IPS-20b (cell line): Measurements from ENCODE around the gene IGBP1.
"Not testable (repeated sequence)": the region's sequence is repeated elsewhere in the genome, so short reads cannot be mapped to it uniquely, and the experiment has no call there.

Experiments used
- H3K27ac ChIP-seq: one replicate; pipeline ENCODE4 v1.5.1; 2013; ENCODE audit warnings: low read length
- H3K27me3 ChIP-seq: 2 replicates; pipeline ENCODE4 v1.6.1; 2013; ENCODE audit warnings: mild to moderate bottlenecking, low read length, inconsistent platforms; ENCODE audit not compliant: insufficient read depth
- H3K36me3 ChIP-seq: 2 replicates; pipeline ENCODE4 v1.6.1; 2013; ENCODE audit warnings: low read depth, mild to moderate bottlenecking, inconsistent platforms, low read length, moderate library complexity; ENCODE audit not compliant: insufficient read depth
- H3K4me1 ChIP-seq: 2 replicates; pipeline ENCODE4 v1.6.1; 2013; ENCODE audit warnings: mild to moderate bottlenecking, control low read depth, inconsistent platforms, low read length, moderate library complexity; ENCODE audit not compliant: insufficient read depth
- H3K4me3 ChIP-seq: 2 replicates; pipeline ENCODE4 v1.5.1; 2013; ENCODE audit warnings: mild to moderate bottlenecking, low read length, inconsistent platforms
- H3K9ac ChIP-seq: 2 replicates; pipeline ENCODE4 v1.6.1; 2013; ENCODE audit warnings: low read depth, mild to moderate bottlenecking, inconsistent platforms, low read length, moderate library complexity
- H3K9me3 ChIP-seq: 2 replicates; pipeline ENCODE4 v1.6.1; 2013; ENCODE audit warnings: mild to moderate bottlenecking, low read depth, low read length, inconsistent platforms; ENCODE audit not compliant: insufficient read depth

The IGBP1 gene

DNA sequence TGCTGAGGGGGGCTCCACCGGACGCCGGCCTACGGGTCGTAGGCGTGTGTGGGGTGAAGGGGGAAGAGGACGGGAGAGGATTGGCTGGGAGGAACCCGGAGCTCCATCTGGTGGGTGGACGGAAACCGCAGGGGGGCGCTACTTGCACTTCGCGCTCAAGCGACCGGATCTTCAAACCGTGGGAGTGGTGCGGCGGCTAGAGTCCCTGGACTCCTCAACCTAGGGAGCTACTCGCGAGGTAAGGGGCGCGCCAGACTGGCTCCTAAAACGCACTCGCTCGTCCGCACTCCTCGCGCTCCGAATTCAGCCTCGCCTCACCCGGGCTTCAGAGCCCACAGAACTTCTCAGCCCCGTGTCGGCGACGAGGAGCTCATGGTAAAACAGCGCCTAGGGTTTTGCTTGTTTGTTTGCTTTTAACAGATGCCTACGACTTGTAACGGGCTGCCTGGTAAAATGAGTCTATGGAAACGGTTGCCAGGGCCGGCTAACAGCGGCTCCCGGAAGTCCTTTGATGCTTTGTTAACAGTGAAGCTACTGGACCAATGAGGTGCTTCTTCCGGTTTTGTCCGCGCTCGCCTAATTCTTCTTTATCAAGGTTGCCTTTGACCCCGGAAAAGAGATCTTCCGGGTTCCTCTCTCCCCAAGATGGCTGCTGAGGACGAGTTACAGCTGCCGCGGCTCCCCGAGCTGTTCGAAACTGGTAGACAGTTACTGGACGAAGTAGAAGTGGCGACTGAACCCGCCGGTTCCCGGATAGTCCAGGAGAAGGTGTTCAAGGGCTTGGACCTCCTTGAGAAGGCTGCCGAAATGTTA, at the start of gene IGBP1:
IGBP1 (plus strand) TSS at position 145 of the 813 bp plus-strand sequence; CDS start at position 646, 501 bp downstream.
- peak within 1 kb of the TSS; percentile 83 for H3K27ac ChIP-seq
- peaks cover 14% of the 10 kb centered on the region for H3K4me1 ChIP-seq
- no peaks in the 10 kb centered on the region for H3K27me3 ChIP-seq
- H3K9me3 ChIP-seq = no peaks in the 10 kb centered on the region
- peak within 1 kb of the TSS; percentile 99 for H3K4me3 ChIP-seq
- H3K36me3 ChIP-seq = peaks cover 23% of the 10 kb centered on the region
- H3K9ac ChIP-seq = peak within 1 kb of the TSS; percentile 93

DNA sequence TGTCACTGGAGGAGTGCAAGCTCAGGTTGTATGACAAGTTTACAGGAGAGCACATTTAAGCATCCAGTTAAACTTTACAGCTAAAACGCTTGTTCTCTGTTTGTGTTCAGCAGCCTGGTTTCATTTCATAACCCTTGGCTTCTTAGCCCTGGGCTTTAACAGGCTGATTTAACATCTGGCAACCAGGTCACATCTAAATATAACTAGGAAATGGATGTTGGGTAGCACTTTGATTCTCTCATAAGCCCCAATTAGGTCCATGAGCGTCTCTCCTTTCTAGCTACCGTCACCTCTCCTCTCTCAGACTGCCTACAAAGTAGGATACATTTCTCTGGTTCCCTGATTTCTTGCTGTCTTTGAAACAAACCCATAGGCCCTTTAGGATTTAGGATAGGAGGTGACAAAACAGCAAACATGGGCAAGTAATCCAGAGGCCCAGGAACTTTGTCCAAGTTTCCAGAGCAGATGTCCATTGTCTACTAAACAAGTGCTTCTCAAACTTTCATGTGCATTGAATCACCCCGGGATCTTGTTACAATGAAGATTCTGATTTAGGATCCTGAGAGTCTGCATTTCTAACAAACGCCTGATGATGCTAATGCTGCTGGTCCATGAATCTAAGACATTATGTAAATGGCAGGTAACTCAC, 48.5 kb upstream of the IGBP1 start:
- Histone ChIP-seq H3K4me1 (no peaks in the 10 kb centered on the region), H3K4me3 (no peak overlapping the region), H3K36me3 (no peaks in the 10 kb centered on the region), H3K27me3 (no peaks in the 10 kb centered on the region), H3K9me3 (no peaks in the 10 kb centered on the region), H3K27ac (no peak overlapping the region), H3K9ac (no peak overlapping the region)

DNA sequence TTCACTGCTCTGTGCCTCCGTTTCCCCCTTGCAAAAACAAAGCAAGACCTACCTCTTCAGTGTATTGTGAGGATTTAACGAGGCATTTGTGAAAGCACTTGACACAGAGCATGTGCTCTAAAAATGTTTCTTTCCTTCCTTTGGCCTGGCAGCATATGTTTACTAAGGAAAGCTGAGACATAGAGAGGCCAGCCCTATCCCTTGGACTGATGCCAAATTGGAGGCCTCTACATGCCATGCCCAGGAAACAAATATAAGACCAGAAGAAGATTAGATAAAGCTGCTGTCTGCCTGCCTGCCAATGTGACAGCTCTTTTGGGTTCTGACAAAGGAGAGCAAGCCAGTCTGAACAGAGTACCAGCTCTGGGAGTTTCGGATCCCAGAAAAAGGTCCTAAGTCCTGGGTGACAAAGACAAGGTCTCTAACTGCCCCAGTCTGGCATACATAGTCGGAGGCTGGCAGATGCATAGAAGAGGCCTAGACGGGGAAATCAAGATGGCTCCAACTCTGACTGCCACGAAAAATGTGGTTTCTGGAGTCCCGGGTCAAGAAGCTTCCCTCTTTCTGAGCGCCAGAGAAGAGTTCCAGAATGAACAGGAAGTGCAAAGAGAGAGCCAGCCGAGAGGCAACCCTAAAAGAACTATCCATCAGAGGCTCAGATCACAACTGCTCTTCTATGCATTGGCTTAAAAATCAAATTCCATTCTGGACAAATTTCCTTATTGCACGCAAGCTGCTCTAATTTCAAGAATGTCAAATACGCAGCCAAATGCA, 45.2 kb upstream of the IGBP1 start:
- no peaks in the 10 kb centered on the region for H3K9me3 ChIP-seq
- H3K4me3 ChIP-seq = no peak overlapping the region
- H3K4me1 ChIP-seq = no peaks in the 10 kb centered on the region
- H3K27me3 ChIP-seq = no peaks in the 10 kb centered on the region
- no peak overlapping the region for H3K9ac ChIP-seq
- H3K27ac ChIP-seq = no peak overlapping the region
- no peaks in the 10 kb centered on the region for H3K36me3 ChIP-seq

DNA sequence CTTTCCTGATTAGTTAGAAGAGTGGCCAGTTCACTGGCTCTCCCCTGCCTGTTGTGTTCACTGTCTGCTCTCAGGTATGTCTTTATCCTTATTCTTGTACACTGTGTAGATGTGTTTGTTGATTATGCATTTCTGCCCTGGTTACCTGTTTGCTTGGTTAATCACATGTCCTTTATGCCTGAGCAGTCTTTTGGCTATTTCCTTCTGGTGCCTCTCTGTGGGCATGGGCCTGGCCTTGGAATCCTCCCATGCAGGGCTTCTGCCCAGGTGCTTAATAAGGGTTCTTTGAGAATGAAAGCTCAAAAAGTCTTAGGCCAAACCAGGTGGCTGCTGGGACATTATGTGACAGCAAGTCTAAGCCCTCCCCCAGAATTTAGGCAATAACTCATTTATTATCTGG, 44.5 kb upstream of the IGBP1 start:
- no peak overlapping the region for H3K27ac ChIP-seq
- H3K27me3 ChIP-seq = no peaks in the 10 kb centered on the region
- no peaks in the 10 kb centered on the region for H3K4me1 ChIP-seq
- no peaks in the 10 kb centered on the region for H3K9me3 ChIP-seq
- no peak overlapping the region for H3K9ac ChIP-seq
- no peak overlapping the region for H3K4me3 ChIP-seq
- H3K36me3 ChIP-seq = no peaks in the 10 kb centered on the region

DNA sequence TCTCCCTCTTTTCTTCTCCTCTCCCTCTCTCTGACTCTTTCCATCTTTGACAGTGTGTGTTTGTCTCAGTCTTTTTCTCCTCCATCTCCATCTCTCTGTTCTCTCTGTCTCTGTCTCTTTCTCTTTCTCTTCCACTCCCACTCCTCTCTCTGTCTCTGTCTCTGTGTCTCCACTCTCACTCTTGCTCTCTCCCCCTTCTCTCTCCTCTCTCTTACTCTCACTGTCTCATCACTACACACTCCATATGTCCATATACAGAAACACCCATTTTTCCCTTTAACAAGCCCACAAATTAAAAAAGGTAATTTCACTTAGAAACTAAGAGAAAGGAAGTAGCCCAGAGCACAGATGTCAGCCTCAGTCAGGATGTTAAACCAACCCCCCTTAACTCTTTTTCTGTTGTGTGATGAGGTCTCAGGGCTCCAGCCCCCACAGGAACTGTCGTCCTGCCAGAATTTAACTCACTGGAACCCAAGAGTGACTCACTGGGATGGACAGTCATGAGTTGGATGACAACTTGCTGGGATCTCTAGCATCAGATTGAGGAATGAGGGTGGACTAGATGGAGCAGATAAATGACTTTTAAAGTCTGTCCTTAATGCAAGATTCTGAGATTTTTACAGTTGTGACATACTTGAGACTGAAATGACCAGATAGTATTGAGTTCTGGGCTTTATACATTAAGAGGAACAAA, 43.5 kb upstream of the IGBP1 start:
- no peaks in the 10 kb centered on the region for H3K36me3 ChIP-seq
- no peaks in the 10 kb centered on the region for H3K4me1 ChIP-seq
- no peaks in the 10 kb centered on the region for H3K27me3 ChIP-seq
- H3K9ac ChIP-seq = no peak overlapping the region
- H3K9me3 ChIP-seq = no peaks in the 10 kb centered on the region
- no peak overlapping the region for H3K4me3 ChIP-seq
- H3K27ac ChIP-seq = no peak overlapping the region

DNA sequence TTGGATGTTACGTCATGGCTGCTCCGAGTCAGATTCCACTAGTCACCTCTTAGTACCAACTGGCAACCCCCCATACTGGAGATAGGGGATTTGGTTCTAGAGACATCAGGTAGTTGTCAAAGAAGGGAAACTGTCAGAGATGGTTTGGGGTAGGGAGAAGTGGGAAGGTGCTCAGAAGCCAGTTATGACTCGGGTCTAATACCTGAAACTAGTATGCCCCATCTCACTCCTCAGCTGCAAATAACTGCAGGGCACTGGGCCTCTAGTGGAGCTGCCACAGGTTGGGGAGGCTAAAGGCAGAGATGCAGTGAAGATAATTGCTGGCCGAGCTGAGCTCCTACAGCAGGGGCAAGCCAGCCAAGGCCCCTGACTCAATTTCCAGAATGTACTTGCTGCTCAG, 41.0 kb upstream of the IGBP1 start:
- Histone ChIP-seq H3K27me3 (no peaks in the 10 kb centered on the region), H3K36me3 (no peaks in the 10 kb centered on the region), H3K9ac (no peak overlapping the region), H3K4me1 (no peaks in the 10 kb centered on the region), H3K4me3 (no peak overlapping the region), H3K27ac (no peak overlapping the region), H3K9me3 (no peaks in the 10 kb centered on the region)

DNA sequence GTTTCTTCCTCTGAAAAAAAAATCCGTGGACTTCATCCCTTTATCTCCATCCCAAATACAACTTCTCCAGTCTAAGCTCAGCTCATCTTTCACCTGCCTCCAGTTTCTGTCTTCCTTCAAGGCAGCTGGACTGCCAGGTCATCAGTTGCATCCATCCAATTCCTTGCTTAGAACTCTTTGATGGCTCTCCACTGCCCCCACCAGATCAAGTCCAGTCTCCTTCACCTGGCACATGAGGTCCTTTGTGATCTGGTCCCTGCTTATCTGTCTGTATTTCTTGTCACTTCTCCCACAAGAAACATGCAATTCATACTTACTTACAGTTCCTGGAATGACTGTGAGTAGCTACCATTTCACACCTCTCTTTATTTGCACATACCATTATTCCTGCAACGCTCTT, 37.2 kb upstream of the IGBP1 start:
- H3K4me1 ChIP-seq = no peaks in the 10 kb centered on the region
- H3K36me3 ChIP-seq = no peaks in the 10 kb centered on the region
- no peaks in the 10 kb centered on the region for H3K27me3 ChIP-seq
- no peak overlapping the region for H3K27ac ChIP-seq
- H3K9ac ChIP-seq = no peak overlapping the region
- H3K4me3 ChIP-seq = no peak overlapping the region
- H3K9me3 ChIP-seq = no peaks in the 10 kb centered on the region

DNA sequence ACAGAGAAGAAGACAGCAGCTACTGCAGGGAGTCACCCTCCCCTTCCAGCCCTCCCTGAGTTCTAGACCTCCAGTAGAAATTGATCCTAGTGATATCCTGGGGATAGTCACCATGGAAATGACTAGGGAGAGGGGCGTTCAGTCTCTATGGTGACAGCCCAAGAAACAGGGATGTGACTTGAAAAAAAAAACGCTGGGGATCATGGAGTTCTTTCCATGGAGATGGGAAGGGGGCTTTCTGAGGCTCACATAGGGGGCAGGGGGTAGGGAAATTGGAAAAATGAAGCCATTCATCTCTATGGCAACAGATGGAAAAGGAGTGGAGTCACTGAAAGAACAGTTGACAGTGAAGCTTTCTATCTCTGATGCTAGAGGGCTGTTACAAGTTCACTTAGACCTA, 28.0 kb upstream of the IGBP1 start:
- Histone ChIP-seq H3K4me1 (no peaks in the 10 kb centered on the region), H3K4me3 (no peak overlapping the region), H3K9ac (no peak overlapping the region), H3K9me3 (no peaks in the 10 kb centered on the region), H3K36me3 (no peaks in the 10 kb centered on the region), H3K27ac (no peak overlapping the region), H3K27me3 (no peaks in the 10 kb centered on the region)

DNA sequence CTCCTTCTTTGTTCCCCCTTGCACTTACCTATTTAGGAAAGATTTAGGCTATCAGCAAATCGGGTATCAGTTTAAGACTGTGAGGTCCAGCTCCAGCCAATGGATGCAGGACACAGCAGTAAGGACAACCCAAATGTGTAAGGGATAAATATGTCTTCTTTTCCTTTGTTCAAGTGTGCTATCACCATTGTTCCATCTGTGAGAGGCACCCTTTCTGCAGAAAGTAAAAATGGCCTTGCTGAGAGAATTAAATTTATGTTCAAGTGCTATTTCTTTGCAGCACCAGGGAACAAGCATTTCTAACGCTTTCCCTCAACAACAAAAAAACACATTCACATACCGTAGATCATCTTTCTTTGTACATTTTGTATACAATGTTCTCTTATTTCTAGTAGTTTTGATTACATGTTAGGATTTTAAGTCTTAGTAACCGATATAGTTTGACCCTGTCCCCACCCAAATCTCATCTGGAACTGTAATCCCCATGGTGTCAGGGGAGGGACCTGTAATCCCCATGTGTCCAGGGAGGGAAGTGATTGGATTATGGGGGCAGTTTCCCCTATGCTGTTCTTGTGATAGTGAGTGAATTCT, 21.7 kb upstream of the IGBP1 start:
- H3K27me3 ChIP-seq, H3K27ac ChIP-seq, H3K9ac ChIP-seq, H3K4me1 ChIP-seq, H3K36me3 ChIP-seq, H3K4me3 ChIP-seq: not testable (repeated sequence)
- peaks cover 13% of the 10 kb centered on the region; the same call in 1 of the 2 replicates for H3K9me3 ChIP-seq

DNA sequence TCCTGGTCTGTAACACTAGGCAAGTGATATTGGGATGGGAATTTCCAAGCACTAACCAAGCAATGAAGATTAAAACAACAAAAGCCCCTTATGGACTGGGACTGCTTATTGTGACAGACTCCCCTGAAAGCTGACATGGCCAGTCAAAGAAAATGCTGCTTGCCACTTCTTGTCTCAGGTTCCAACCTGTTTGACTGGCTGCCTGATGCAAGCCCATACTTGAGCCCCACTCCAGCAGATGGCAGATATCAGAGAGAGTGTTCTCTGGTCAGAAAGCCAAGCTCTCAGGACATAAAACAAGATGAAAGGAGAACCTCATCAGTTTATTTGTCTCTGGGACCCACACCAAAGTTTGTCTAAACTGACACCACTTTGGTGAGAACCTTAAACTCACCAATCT, 15.5 kb upstream of the IGBP1 start:
- H3K36me3 ChIP-seq = no peaks in the 10 kb centered on the region

DNA sequence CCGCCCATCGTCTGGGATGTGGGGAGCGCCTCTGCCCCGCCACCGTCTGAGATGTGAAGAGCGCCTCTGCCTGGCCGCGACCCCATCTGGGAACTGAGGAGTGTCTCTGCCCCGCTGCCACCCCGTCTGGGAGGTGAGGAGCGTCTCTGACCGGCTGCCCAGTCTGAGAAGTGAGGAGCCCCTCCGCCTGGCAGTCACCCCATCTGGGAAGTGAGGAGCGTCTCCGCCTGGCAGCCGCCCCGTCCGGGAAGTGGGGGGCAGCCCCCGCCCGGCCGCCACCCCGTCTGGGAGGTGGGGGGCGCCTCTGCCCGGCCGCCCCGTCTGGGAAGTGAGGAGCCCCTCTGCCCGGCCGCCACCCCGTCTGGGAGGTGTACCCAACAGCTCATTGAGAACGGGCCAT, 10.2 kb upstream of the IGBP1 start:
- not testable (repeated sequence) for H3K4me1 ChIP-seq, H3K27me3 ChIP-seq, H3K36me3 ChIP-seq, H3K27ac ChIP-seq, H3K9ac ChIP-seq, H3K4me3 ChIP-seq, H3K9me3 ChIP-seq

More for the DNA sequence above, 15.5 kb upstream of the IGBP1 start:
- Histone ChIP-seq H3K4me1 (no peaks in the 10 kb centered on the region), H3K27me3 (no peaks in the 10 kb centered on the region), H3K9ac (no peak overlapping the region), H3K9me3 (no peaks in the 10 kb centered on the region), H3K27ac (no peak overlapping the region), H3K4me3 (no peak overlapping the region)
